Upper lobe of right lung (tissue), 1 donor: ENCODE results near the gene BRIP1. TPM values are rescaled to one million over a fixed set of nuclear protein-coding genes. Genes with fewer than 3 reads are reported as not detected.

Experiments used
- ATAC-seq: fragments of 200-7000 bp; cut with Tn5 transposase; one replicate; pipeline ENCODE4 v1.9.1; 2020; ENCODE audit warnings: mild to moderate bottlenecking, moderate library complexity
- DNase-seq: peaks from one replicate; pipeline ENCODE4 v3.0.0-alpha.2; 2020
- H3K27ac ChIP-seq: fragments of 200-600 bp; one replicate; pipeline ENCODE4 v1.8.0; 2022
- H3K27me3 ChIP-seq: fragments of 200-600 bp; one replicate; pipeline ENCODE4 v1.8.0; 2022; ENCODE audit warnings: mild to moderate bottlenecking
- H3K36me3 ChIP-seq: fragments of 200-600 bp; one replicate; pipeline ENCODE4 v1.8.0; 2022
- H3K4me1 ChIP-seq: fragments of 200-600 bp; one replicate; pipeline ENCODE4 v1.8.0; 2022
- H3K4me3 ChIP-seq: fragments of 200-600 bp; one replicate; pipeline ENCODE4 v1.8.0; 2022; ENCODE audit warnings: mild to moderate bottlenecking
- H3K9me3 ChIP-seq: fragments of 200-600 bp; one replicate; pipeline ENCODE4 v1.8.0; 2022
- intact Hi-C: fragments of 100-400 bp; cut with DNase I; formaldehyde crosslinking; loops from one replicate; pipeline ENCODE4 v1.11.0; 2022
- total RNA-seq: library from RNA; stranded (reverse); fragmentation: NEBNext Ultra II Directional; extraction: Animal tissue kit (Norgen Biotek cat#: 25700); gene quantifications from one replicate; pipeline ENCODE4 v1.2.1, GENCODE V29; 2021
- TF ChIP-seq, protein P1 (sequence below): fragments of 200-600 bp; IDR thresholded peaks from one replicate; pipeline ENCODE4 v1.8.0; 2022; ENCODE audit warnings: antibody characterized with exemption
- donor health status: DM: no; HTN: yes; CAD: no; lungs with severe emphysema.

Gene BRIP1
- total RNA-seq, 1 donor from 2014 or later, result 0.26 TPM

DNA sequence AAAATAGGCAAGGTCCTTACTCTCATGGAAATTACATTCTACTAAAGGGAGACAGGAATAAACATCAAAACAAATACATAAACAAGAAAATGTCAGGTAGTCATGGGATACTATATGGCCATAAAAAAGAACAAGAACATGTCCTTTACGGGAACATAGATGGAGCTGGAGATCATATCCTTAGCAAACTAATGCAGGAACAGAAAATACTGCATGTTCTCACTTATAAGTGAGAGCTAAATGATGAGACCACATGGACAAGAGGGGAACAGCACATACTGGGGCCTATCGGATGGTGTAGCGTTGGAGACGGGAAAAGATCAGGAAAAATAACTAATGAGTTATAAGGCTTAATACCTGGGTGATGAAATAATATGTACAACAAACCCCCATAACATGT, 69.1 kb downstream of the BRIP1 start:
- H3K27me3 ChIP-seq, result no peaks in the 10 kb centered on the region
- ATAC-seq (no peak), DNase-seq (no peak)
- H3K4me1 ChIP-seq, result no peaks in the 10 kb centered on the region
- TF ChIP-seq, protein P1, sequence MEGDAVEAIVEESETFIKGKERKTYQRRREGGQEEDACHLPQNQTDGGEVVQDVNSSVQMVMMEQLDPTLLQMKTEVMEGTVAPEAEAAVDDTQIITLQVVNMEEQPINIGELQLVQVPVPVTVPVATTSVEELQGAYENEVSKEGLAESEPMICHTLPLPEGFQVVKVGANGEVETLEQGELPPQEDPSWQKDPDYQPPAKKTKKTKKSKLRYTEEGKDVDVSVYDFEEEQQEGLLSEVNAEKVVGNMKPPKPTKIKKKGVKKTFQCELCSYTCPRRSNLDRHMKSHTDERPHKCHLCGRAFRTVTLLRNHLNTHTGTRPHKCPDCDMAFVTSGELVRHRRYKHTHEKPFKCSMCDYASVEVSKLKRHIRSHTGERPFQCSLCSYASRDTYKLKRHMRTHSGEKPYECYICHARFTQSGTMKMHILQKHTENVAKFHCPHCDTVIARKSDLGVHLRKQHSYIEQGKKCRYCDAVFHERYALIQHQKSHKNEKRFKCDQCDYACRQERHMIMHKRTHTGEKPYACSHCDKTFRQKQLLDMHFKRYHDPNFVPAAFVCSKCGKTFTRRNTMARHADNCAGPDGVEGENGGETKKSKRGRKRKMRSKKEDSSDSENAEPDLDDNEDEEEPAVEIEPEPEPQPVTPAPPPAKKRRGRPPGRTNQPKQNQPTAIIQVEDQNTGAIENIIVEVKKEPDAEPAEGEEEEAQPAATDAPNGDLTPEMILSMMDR, result no peak
- H3K36me3 ChIP-seq, result no peaks in the 10 kb centered on the region
- H3K9me3 ChIP-seq, result no peaks in the 10 kb centered on the region
- H3K27ac ChIP-seq, result no peak overlapping the region
- H3K4me3 ChIP-seq, result no peak overlapping the region
- intact Hi-C loops, result no loop called here

DNA sequence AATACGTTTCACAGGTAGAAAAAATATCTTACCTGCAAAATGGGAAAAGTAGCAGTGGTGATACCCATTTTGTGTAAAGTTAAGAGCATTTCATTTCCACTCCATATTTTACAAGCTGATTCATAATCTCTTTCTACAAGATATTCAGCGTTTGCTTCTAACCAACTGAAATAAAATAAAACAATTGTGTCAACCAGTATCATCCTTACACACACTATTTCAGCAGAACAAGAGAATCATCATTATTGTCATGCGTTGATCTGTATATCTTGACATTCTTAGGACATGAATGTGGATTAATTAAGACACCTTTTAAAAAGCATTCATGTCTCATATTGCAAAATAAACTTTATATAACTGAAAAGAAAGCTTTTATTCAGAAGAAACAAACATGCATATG, 69.8 kb downstream of the BRIP1 start:
- Histone ChIP-seq H3K4me3 (no peak overlapping the region), H3K36me3 (no peaks in the 10 kb centered on the region), H3K27me3 (no peaks in the 10 kb centered on the region), H3K9me3 (no peaks in the 10 kb centered on the region), H3K4me1 (no peaks in the 10 kb centered on the region), H3K27ac (no peak overlapping the region)
- TF ChIP-seq, protein P1, result no peak
- DNase-seq, result no peak
- no peak for ATAC-seq
- intact Hi-C loops, result no loop called here

DNA sequence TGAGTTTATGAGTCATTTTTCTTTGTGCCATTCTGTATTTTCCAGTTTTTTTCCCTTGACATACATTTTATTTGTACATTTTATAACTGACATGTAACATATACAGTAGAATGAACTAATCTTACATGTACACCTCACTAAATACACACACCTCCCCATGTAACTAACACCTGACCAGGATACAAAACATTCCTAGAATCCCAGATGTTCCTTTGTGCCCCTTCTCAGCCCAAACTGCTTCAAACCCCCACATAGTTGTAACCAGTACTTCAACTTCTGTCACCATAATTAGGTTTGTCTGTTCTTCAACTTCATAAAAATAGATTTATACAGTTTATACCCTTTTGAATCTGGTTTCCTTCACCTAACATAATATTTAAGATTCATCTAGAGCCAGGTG, 73.5 kb downstream of the BRIP1 start:
- Histone ChIP-seq H3K4me3 (no peak overlapping the region), H3K27me3 (no peaks in the 10 kb centered on the region), H3K9me3 (no peaks in the 10 kb centered on the region), H3K36me3 (no peaks in the 10 kb centered on the region), H3K4me1 (no peaks in the 10 kb centered on the region), H3K27ac (no peak overlapping the region)
- DNase-seq (no peak), ATAC-seq (no peak)
- intact Hi-C loops, result no loop called here
- TF ChIP-seq, protein P1, result no peak

DNA sequence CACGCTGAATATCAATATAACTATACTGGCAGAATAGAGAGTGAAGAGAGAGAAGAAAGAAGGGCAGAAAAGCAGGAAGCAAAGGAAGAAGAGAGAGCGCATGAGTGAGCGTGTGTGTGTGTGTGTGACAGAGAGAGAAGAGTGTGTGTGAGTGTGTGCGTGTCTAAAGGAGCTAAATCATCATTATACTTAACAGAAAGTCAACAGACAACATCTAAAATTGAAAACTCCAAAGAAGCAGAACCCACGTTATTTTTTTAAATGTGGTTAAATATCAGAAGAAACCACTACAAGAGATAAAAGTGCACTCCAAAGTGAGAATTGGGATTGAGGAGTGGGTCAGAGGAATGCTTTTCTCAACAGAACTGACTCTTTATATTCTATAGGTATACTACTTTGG, 77.2 kb downstream of the BRIP1 start:
- no peak for DNase-seq
- H3K4me3 ChIP-seq, result no peak overlapping the region
- intact Hi-C loops, result no loop called here
- no peaks in the 10 kb centered on the region for H3K4me1 ChIP-seq
- TF ChIP-seq, protein P1, result no peak
- H3K36me3 ChIP-seq, result no peaks in the 10 kb centered on the region
- no peak overlapping the region for H3K27ac ChIP-seq
- no peaks in the 10 kb centered on the region for H3K27me3 ChIP-seq
- ATAC-seq, result no peak
- no peaks in the 10 kb centered on the region for H3K9me3 ChIP-seq

DNA sequence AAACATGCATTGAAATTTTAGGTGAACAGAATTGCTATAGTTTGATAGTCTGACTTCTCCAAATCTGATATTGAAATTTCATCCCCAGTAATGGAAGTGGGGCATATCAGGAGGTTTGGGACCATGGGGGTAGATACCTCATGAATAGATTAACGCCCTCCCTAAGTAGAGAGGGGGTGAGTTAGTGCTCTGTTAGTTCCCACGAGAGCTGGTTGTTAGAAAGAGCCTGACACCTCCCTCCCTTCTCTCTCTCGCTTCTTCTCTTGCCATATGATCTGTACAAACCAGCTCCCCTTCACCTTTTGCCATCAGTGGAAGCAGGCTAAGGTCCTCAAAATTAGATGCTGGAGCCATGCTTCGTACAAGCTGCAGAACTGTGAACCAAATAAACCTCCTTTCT, 78.8 kb downstream of the BRIP1 start:
- Histone ChIP-seq H3K27ac (no peak overlapping the region), H3K4me3 (no peak overlapping the region), H3K4me1 (no peaks in the 10 kb centered on the region), H3K36me3 (no peaks in the 10 kb centered on the region), H3K27me3 (no peaks in the 10 kb centered on the region), H3K9me3 (no peaks in the 10 kb centered on the region)
- intact Hi-C loops, result no loop called here
- ATAC-seq, result no peak
- TF ChIP-seq, protein P1, result no peak
- DNase-seq, result no peak
